ENCODE measurements around the gene DLG1. TPM values are rescaled to one million over a fixed set of nuclear protein-coding genes. Genes with fewer than 3 reads are reported as not detected.

The DLG1 gene
- total and polyA plus RNA-seq, 4 donors: 12.7 to 51.2 (median 22.3) TPM

- no peak overlapping the region for H3K9ac ChIP-seq (ENCODE audit: low read depth in 1 of 2, low read length in 2 of 2)
- DNase-seq (ENCODE audit: low spot score): no peak
- no peak overlapping the region for H3K27ac ChIP-seq (ENCODE audit: low read depth in 1 of 2, low read length in 2 of 2)
- no peak overlapping the region for H3K4me3 ChIP-seq (ENCODE audit: low read depth in 1 of 3, low read length in 3 of 3)
- H3K36me3 ChIP-seq (ENCODE audit: control insufficient read depth in 4 of 4, insufficient read depth in 3 of 4, low read depth in 1 of 4, low read length in 3 of 4): no peaks in the 10 kb centered on the region
- no peaks in the 10 kb centered on the region for H3K27me3 ChIP-seq (ENCODE audit: control insufficient read depth in 4 of 4, insufficient read depth in 4 of 4, low read length in 3 of 4)
- 96% methylated on average over 9 of the region's 9 CpGs for WGBS
- TF ChIP-seq CTCF (IDR thresholded peaks at IDR 0.05; ENCODE audit: low read depth, low read length, missing input control) (no peak), JUND (IDR thresholded peaks at IDR 0.05) (no peak), ZBTB33 (IDR thresholded peaks at IDR 0.05) (no peak), REST (IDR thresholded peaks at IDR 0.05) (no peak), RAD21 (IDR thresholded peaks at IDR 0.05) (no peak), FOXA1 (IDR thresholded peaks at IDR 0.05) (no peak), SP1 (IDR thresholded peaks at IDR 0.05) (no peak)
- H3K9me3 ChIP-seq (ENCODE audit: control insufficient read depth in 4 of 4, low read length in 3 of 4): no peaks in the 10 kb centered on the region
- H3K4me1 ChIP-seq (ENCODE audit: control insufficient read depth in 4 of 4, insufficient read depth in 4 of 4, low read length in 3 of 4): peaks cover 0 to 10% (median 4%) of the 10 kb centered on the region in 4 donors
Observed at GRCh38 chr3:197026481-197026866, 271.9 kb downstream of the DLG1 start.

GRCh38 chr3:197025736-197026480 lies 272.5 kb downstream of the DLG1 start:
- WGBS: 96% methylated on average over 21 of the region's 21 CpGs
- no peak for TF ChIP-seq HNF4G (IDR thresholded peaks at IDR 0.05)

More at GRCh38 chr3:197025736-197026480, 272.5 kb downstream of the DLG1 start:
- no peaks in the 10 kb centered on the region for H3K27me3 ChIP-seq (ENCODE audit: control insufficient read depth in 4 of 4, insufficient read depth in 4 of 4, low read length in 3 of 4)
- no peaks in the 10 kb centered on the region for H3K36me3 ChIP-seq (ENCODE audit: control insufficient read depth in 4 of 4, insufficient read depth in 3 of 4, low read depth in 1 of 4, low read length in 3 of 4)
- no peak overlapping the region for H3K27ac ChIP-seq (ENCODE audit: low read depth in 1 of 2, low read length in 2 of 2)
- H3K4me1 ChIP-seq (ENCODE audit: control insufficient read depth in 4 of 4, insufficient read depth in 4 of 4, low read length in 3 of 4): peaks cover 0 to 10% (median 4%) of the 10 kb centered on the region in 4 donors
- H3K9ac ChIP-seq (ENCODE audit: low read depth in 1 of 2, low read length in 2 of 2): no peak overlapping the region
- no peaks in the 10 kb centered on the region for H3K9me3 ChIP-seq (ENCODE audit: control insufficient read depth in 4 of 4, low read length in 3 of 4)
- no peak for DNase-seq (ENCODE audit: low spot score)
- no peak overlapping the region for H3K4me3 ChIP-seq (ENCODE audit: low read depth in 1 of 3, low read length in 3 of 3)

All from liver (tissue), 9 donors.